HCT116 (cell line): ENCODE results near the gene SGSM2. TPM values are rescaled to one million over a fixed set of nuclear protein-coding genes. Genes with fewer than 3 reads are reported as not detected.

ENCODE experiments used
- ATAC-seq: fragments of 200-7000 bp; cut with Tn5 transposase; 2 replicates; pipeline ENCODE4 v1.9.1; 2020; ENCODE audit warnings: mild to moderate bottlenecking, moderate library complexity
- BruUV-seq: library from RNA; stranded (reverse); fragments of 400-500 nt; replicated peaks from 2 replicates; lab custom pipeline; 2021; lab: Mats Ljungman, UMichigan
- CTCF ChIA-PET: fragments of 300-600 bp; sonication (Branson Sonifier 250); formaldehyde crosslinking; loops from one replicate; lab custom pipeline; 2021; ENCODE audit warnings: antibody characterized with exemption; lab: Charles Lee
- POLR2A ChIA-PET: fragments of 300-600, 350-600 bp; sonication (Branson Sonifier 250); formaldehyde crosslinking; loops from one replicate; lab custom pipeline; 2021; ENCODE audit warnings: antibody characterized with exemption; lab: Charles Lee
- RAD21 ChIA-PET, 2 experiments: fragments of 300-600 bp; sonication (Branson Sonifier 250); formaldehyde crosslinking; loops; one replicate each; lab custom pipeline; 2023; ENCODE audit warnings: low total read pairs in 2 of 2; ENCODE audit not compliant: uncharacterized antibody in 2 of 2, unreplicated experiment in 2 of 2, low non-redundant PET in 1 of 2; lab: Charles Lee
- DNase-seq: peaks from one replicate; pipeline ENCODE4 v3.0.0-alpha.2; 2010; ENCODE audit warnings: low read depth, low spot score
- H2AFZ ChIP-seq: fragments of 200-600 bp; shearing (Covaris generic), sonication (generic); 2 replicates; pipeline ENCODE4 v1.6.1; 2017; ENCODE audit warnings: low read depth, mixed run types, mixed read lengths, antibody characterized with exemption, low read length; ENCODE audit not compliant: poor library complexity, severe bottlenecking
- H3K27ac ChIP-seq: 2 replicates; pipeline ENCODE4 v1.5.1; 2012; ENCODE audit warnings: low read depth, low read length
- H3K27me3 ChIP-seq: fragments of 200-600 bp; sonication (generic); 2 replicates; pipeline ENCODE4 v1.6.1; 2016; ENCODE audit warnings: mixed run types, low read length, mixed read lengths; ENCODE audit not compliant: insufficient read depth
- H3K36me3 ChIP-seq, 2 experiments: fragments of 200-500 bp in 1 of 2; fragments of 200-600 bp in 1 of 2; sonication (Bioruptor generic) in 1 of 2; sonication (generic) in 1 of 2; 2 replicates each; pipeline versions ENCODE4 v1.5.1 to v1.6.1; 2014 to 2016; ENCODE audit warnings: low read length in 2 of 2, inconsistent platforms in 1 of 2, mixed read lengths in 1 of 2, mixed run types in 1 of 2; ENCODE audit not compliant: insufficient read depth in 2 of 2, control insufficient read depth in 1 of 2
- H3K4me1 ChIP-seq, 2 experiments: fragments of 200-600 bp in 1 of 2; sonication (generic) in 1 of 2; 2 replicates each; pipeline versions ENCODE4 v1.5.1 to v1.6.1; 2012 to 2017; ENCODE audit warnings: low read length in 2 of 2, inconsistent platforms in 1 of 2, mild to moderate bottlenecking in 1 of 2, mixed read lengths in 1 of 2, mixed run types in 1 of 2, moderate library complexity in 1 of 2; ENCODE audit not compliant: insufficient read depth in 2 of 2, control insufficient read depth in 1 of 2
- H3K4me2 ChIP-seq: fragments of 200-600 bp; sonication (generic); 2 replicates; pipeline ENCODE4 v1.6.1; 2017; ENCODE audit warnings: mixed run types, low read length, mixed read lengths
- H3K4me3 ChIP-seq, 2 experiments: fragments of 200-600 bp in 1 of 2; sonication (generic) in 1 of 2; replicated peaks in 1 of 2; 2 replicates each; pipeline ENCODE4 v1.5.1; 2011 to 2016; ENCODE audit warnings: low read length in 2 of 2, control low read depth in 1 of 2, low read depth in 1 of 2, mild to moderate bottlenecking in 1 of 2, mixed read lengths in 1 of 2, mixed run types in 1 of 2
- H3K79me2 ChIP-seq: fragments of 200-600 bp; sonication (generic); 2 replicates; pipeline ENCODE4 v1.6.1; 2017; ENCODE audit warnings: mild to moderate bottlenecking, mixed run types, low read length, moderate library complexity, mixed read lengths; ENCODE audit not compliant: insufficient read depth
- H3K9ac ChIP-seq: fragments of 200-600 bp; sonication (generic); 2 replicates; pipeline ENCODE4 v1.6.1; 2016; ENCODE audit warnings: low read length, mixed read lengths
- H3K9me2 ChIP-seq: fragments of 200-600 bp; sonication (generic), shearing (Covaris generic); 2 replicates; pipeline ENCODE4 v1.6.1; 2017; ENCODE audit warnings: mixed run types, mild to moderate bottlenecking, moderate library complexity; ENCODE audit not compliant: insufficient read depth
- H3K9me3 ChIP-seq, 2 experiments: fragments of 200-500 bp in 1 of 2; fragments of 200-600 bp in 1 of 2; sonication (Bioruptor generic) in 1 of 2; sonication (generic) in 1 of 2; 2 replicates each; pipeline ENCODE4 v1.6.1; 2014 to 2017; ENCODE audit warnings: low read length in 2 of 2, mixed read lengths in 2 of 2, inconsistent platforms in 1 of 2, low read depth in 1 of 2, mild to moderate bottlenecking in 1 of 2, mixed run types in 1 of 2, moderate library complexity in 1 of 2; ENCODE audit not compliant: control insufficient read depth in 1 of 2, insufficient read depth in 1 of 2
- H4K20me1 ChIP-seq: fragments of 200-600 bp; sonication (generic), shearing (Covaris generic); 2 replicates; pipeline ENCODE4 v1.6.1; 2017; ENCODE audit warnings: mixed run types, mild to moderate bottlenecking, moderate library complexity; ENCODE audit not compliant: insufficient read depth
- ATF3 ChIP-seq: IDR thresholded peaks from 2 replicates; pipeline ENCODE4 v1.6.1; 2012
- RAD21 ChIP-seq: IDR thresholded peaks from 2 replicates; pipeline ENCODE4 v1.6.1; 2012; ENCODE audit warnings: low read depth, mild to moderate bottlenecking
- YY1 ChIP-seq: IDR thresholded peaks from 2 replicates; pipeline ENCODE4 v1.6.1; 2011; ENCODE audit warnings: low read length, low read depth, moderate library complexity, mild to moderate bottlenecking; ENCODE audit not compliant: insufficient replicate concordance; ENCODE audit errors: extremely low read depth
- ZFX ChIP-seq: fragments of 450-650 bp; IDR thresholded peaks from 2 replicates; pipeline ENCODE4 v1.6.1; 2017
- intact Hi-C: fragments of 100-400 bp; cut with micrococcal nuclease; formaldehyde crosslinking; loops from 2 replicates; pipeline ENCODE4 v1.10.0; 2022
- total RNA-seq: library from RNA; stranded (reverse); gene quantifications from one replicate; pipeline ENCODE4 v1.2.1, GENCODE V29; 2021; ENCODE audit not compliant: unreplicated experiment
- TF ChIP-seq, protein P1 (sequence below): IDR thresholded peaks from 2 replicates; pipeline ENCODE4 v1.6.1; 2012; ENCODE audit warnings: low read depth

SGSM2 gene
- total RNA-seq, 1 experiment from 2014 or later = 68.1 TPM

- H3K79me2 ChIP-seq = peaks cover 35% of the 10 kb centered on the region
- H3K4me1 ChIP-seq = no peaks in the 10 kb centered on the region
- no peak for DNase-seq
- BruUV-seq = no TSS peak
- ChIA-PET RAD21 (no interaction called here), POLR2A (interaction anchor here (0.8 kb wide), 1 partner anchor 12 kb away, joined by 4 read pairs; the partner anchor contains the start of gene TSR1), CTCF (no interaction called here)
- H2AFZ ChIP-seq = no peak overlapping the region
- no peaks in the 10 kb centered on the region for H3K9me2 ChIP-seq
- 0 out of 2 replicates have a peak, but pooled peaks cover 12% of the 10 kb centered on the region for H4K20me1 ChIP-seq
- ATAC-seq = no peak
- H3K9me3 ChIP-seq = no peaks in the 10 kb centered on the region
- H3K9ac ChIP-seq = no peak overlapping the region
- no peak overlapping the region for H3K27ac ChIP-seq
- H3K4me2 ChIP-seq = no peak overlapping the region
- intact Hi-C loops = no loop called here
- peaks cover 49 to 50% of the 10 kb centered on the region in 2 experiments for H3K36me3 ChIP-seq
- no peak for TF ChIP-seq YY1
- TF ChIP-seq ZFX = no peak
- TF ChIP-seq, protein P1, sequence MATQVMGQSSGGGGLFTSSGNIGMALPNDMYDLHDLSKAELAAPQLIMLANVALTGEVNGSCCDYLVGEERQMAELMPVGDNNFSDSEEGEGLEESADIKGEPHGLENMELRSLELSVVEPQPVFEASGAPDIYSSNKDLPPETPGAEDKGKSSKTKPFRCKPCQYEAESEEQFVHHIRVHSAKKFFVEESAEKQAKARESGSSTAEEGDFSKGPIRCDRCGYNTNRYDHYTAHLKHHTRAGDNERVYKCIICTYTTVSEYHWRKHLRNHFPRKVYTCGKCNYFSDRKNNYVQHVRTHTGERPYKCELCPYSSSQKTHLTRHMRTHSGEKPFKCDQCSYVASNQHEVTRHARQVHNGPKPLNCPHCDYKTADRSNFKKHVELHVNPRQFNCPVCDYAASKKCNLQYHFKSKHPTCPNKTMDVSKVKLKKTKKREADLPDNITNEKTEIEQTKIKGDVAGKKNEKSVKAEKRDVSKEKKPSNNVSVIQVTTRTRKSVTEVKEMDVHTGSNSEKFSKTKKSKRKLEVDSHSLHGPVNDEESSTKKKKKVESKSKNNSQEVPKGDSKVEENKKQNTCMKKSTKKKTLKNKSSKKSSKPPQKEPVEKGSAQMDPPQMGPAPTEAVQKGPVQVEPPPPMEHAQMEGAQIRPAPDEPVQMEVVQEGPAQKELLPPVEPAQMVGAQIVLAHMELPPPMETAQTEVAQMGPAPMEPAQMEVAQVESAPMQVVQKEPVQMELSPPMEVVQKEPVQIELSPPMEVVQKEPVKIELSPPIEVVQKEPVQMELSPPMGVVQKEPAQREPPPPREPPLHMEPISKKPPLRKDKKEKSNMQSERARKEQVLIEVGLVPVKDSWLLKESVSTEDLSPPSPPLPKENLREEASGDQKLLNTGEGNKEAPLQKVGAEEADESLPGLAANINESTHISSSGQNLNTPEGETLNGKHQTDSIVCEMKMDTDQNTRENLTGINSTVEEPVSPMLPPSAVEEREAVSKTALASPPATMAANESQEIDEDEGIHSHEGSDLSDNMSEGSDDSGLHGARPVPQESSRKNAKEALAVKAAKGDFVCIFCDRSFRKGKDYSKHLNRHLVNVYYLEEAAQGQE = no peak
- no peak for TF ChIP-seq RAD21
- TF ChIP-seq ATF3 = no peak
- no peak overlapping the region for H3K4me3 ChIP-seq
- no peaks in the 10 kb centered on the region for H3K27me3 ChIP-seq
Observed at GRCh38 chr17:2323629-2324314, 13.5 kb upstream of the SGSM2 start.
